HL-60 (cell line): ENCODE data around the gene PRKD2.

Source experiments
- DNase-seq, 2 experiments: peaks; one replicate each; pipeline ENCODE4 v3.0.0-alpha.2; 2010 to 2020; ENCODE audit warnings: low read depth in 1 of 2, low spot score in 1 of 2
- H3K27ac ChIP-seq: fragments of 250-450 bp; sonication (Bioruptor Pico); replicated peaks from 2 replicates; pipeline ENCODE4 v1.5.1; 2020; ENCODE audit warnings: mild to moderate bottlenecking, moderate library complexity
- H3K27me3 ChIP-seq: fragments of 250-450 bp; sonication (Bioruptor Pico); 2 replicates; pipeline ENCODE4 v1.5.1; 2021; ENCODE audit warnings: mild to moderate bottlenecking, moderate library complexity; ENCODE audit not compliant: insufficient read depth, poor library complexity, severe bottlenecking
- H3K4me3 ChIP-seq: replicated peaks from 2 replicates; pipeline ENCODE4 v1.5.1; 2011; ENCODE audit warnings: mild to moderate bottlenecking, control low read depth, low read length; ENCODE audit not compliant: insufficient read depth
- GABPA ChIP-seq: IDR thresholded peaks from 2 replicates; pipeline ENCODE4 v1.6.1; 2012; ENCODE audit warnings: low read depth
- POLR2AphosphoS5 ChIP-seq: IDR thresholded peaks from 2 replicates; pipeline ENCODE4 v1.6.1; 2012; ENCODE audit warnings: low read depth
- REST ChIP-seq: IDR thresholded peaks from 2 replicates; pipeline ENCODE4 v1.6.1; 2012; ENCODE audit warnings: low read depth; ENCODE audit not compliant: insufficient replicate concordance
- SPI1 ChIP-seq: IDR thresholded peaks from 2 replicates; pipeline ENCODE4 v1.6.1; 2012; ENCODE audit warnings: low read depth, mild to moderate bottlenecking, borderline replicate concordance
- TF ChIP-seq, protein P1 (sequence below): IDR thresholded peaks from one replicate; pipeline ENCODE4 v1.5.1; 2011; ENCODE audit warnings: low read length, control low read depth, inconsistent platforms; ENCODE audit not compliant: insufficient read depth

The PRKD2 gene

GRCh38 chr19:46696866-46697203 lies 20.1 kb downstream of the PRKD2 start:
- H3K27me3 ChIP-seq: no peaks in the 10 kb centered on the region
- no peak overlapping the region; the same call in 1 of the 2 replicates for H3K27ac ChIP-seq
- TF ChIP-seq POLR2AphosphoS5: no peak
- TF ChIP-seq REST: no peak
- no peak for TF ChIP-seq SPI1
- TF ChIP-seq GABPA: no peak
- TF ChIP-seq, protein P1, sequence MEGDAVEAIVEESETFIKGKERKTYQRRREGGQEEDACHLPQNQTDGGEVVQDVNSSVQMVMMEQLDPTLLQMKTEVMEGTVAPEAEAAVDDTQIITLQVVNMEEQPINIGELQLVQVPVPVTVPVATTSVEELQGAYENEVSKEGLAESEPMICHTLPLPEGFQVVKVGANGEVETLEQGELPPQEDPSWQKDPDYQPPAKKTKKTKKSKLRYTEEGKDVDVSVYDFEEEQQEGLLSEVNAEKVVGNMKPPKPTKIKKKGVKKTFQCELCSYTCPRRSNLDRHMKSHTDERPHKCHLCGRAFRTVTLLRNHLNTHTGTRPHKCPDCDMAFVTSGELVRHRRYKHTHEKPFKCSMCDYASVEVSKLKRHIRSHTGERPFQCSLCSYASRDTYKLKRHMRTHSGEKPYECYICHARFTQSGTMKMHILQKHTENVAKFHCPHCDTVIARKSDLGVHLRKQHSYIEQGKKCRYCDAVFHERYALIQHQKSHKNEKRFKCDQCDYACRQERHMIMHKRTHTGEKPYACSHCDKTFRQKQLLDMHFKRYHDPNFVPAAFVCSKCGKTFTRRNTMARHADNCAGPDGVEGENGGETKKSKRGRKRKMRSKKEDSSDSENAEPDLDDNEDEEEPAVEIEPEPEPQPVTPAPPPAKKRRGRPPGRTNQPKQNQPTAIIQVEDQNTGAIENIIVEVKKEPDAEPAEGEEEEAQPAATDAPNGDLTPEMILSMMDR: no peak
- DNase-seq: no peak
- peak overlapping the region; percentile 37 for H3K4me3 ChIP-seq

DNA sequence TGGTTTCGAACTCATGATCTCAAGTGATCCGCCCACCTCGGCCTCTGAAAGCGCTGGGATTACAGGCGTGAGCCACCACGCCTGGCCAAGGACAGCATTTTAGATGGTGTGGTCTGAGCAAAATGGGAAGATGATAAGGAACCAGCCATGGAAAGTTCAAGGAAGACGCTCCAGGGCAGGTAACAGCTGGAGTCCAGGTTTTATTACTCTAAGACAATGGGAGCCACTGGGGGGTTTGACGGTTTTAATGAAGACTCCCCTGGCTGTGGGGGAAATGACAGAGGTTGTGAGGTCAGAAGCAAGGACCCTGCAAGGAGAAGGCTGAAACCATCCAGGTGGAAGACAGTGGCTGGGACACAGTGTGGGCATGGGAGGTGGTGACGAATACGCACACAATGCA lies 20.9 kb downstream of the PRKD2 start:
- H3K27me3 ChIP-seq: no peaks in the 10 kb centered on the region
- no peak for DNase-seq
- no peak overlapping the region for H3K4me3 ChIP-seq
- TF ChIP-seq SPI1: no peak
- TF ChIP-seq, protein P1: no peak
- no peak for TF ChIP-seq POLR2AphosphoS5
- TF ChIP-seq REST: no peak
- no peak for TF ChIP-seq GABPA
- no peak overlapping the region for H3K27ac ChIP-seq

- no peak for DNase-seq
- H3K4me3 ChIP-seq: no peak overlapping the region
- TF ChIP-seq REST: no peak
- TF ChIP-seq, protein P1: no peak
- no peak for TF ChIP-seq SPI1
- TF ChIP-seq POLR2AphosphoS5: no peak
- TF ChIP-seq GABPA: no peak
- H3K27me3 ChIP-seq: no peaks in the 10 kb centered on the region
- H3K27ac ChIP-seq: no peak overlapping the region
These were observed 23.2 kb downstream of the PRKD2 start for GRCh38 chr19:46693760-46694159.
